ENCODE results near the gene IDUA.
"Not testable (repeated sequence)": the region's sequence is repeated elsewhere in the genome, so short reads cannot be mapped to it uniquely, and the experiment has no call there.

IDUA gene

GRCh38 chr4:1046581-1047011 is 59.8 kb downstream of the IDUA start:
- DNase-seq: peak in 2 of 5 experiments; percentile 2 to 51

GRCh38 chr4:1047106-1047975 is 60.5 kb downstream of the IDUA start:
- peak in 1 of 5 experiments; percentile 3 for DNase-seq

- no peak for DNase-seq
Measured at GRCh38 chr4:1047976-1048772, 61.3 kb downstream of the IDUA start.

- DNase-seq: no peak
Measured at GRCh38 chr4:1048773-1049590, 62.1 kb downstream of the IDUA start.

GRCh38 chr4:1049591-1049905 is 62.7 kb downstream of the IDUA start:
- DNase-seq: no peak

GRCh38 chr4:1050486-1051213 is 63.8 kb downstream of the IDUA start:
- DNase-seq: no peak

- no peak for DNase-seq
Measured at GRCh38 chr4:1051472-1051871, 64.6 kb downstream of the IDUA start.

GRCh38 chr4:1052231-1052671 is 65.4 kb downstream of the IDUA start:
- no peak for DNase-seq

- no peak for DNase-seq
Measured at GRCh38 chr4:1053080-1053661, 66.3 kb downstream of the IDUA start.

- DNase-seq: not testable (repeated sequence)
Measured at GRCh38 chr4:1053891-1054290, 67.0 kb downstream of the IDUA start.
